Measurements from ENCODE around the gene GNA12. TPM values are rescaled to one million over a fixed set of nuclear protein-coding genes. Genes with fewer than 3 reads are reported as not detected.
A peak's percentile ranks its signal among the peaks of the same experiment; 100 is the strongest.

GNA12 gene
- total and polyA plus RNA-seq, 12 donors, result 8.2 to 65.1 (median 42.9) TPM

DNA sequence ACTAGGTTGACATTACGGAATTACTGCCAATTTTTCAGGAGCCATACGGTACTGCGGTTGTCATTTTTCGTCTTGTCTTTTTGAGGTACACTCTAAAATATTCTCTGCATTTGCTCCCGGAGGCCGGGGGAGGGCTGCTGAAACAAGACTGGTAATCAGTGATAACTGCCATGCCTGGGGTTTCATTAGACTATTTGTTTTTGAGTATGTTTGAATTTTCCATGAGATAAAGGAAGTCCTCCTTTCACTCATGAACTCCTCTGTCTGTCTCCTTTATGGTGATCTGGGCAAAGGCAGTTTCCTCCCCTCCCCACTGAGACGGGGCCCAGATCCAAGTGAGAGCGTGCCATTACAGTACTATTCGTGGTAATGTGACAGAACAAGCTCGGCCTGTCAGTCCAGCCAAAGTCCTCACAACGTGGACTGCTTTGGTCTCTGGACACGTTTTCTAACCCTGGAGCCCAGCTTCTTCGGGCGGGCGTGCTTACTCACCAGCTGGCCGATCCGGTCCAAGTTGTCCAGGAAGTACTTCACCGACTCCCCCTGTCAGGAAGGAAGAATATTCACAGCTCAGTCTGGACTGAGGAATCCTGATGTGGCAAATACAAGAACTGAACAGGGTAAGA, 111.0 kb downstream of the GNA12 start:
- Histone ChIP-seq H3K4me1 (replicated peaks in 1 of 2) (peaks cover 0 to 37% of the 10 kb centered on the region in 2 donors), H3K27me3 (no peaks in the 10 kb centered on the region), H3K27ac (peak overlapping the region in 2 of 5 donors; percentile 79), H3K4me3 (no peak overlapping the region), H3K36me3 (replicated peaks in 1 of 2) (peaks cover 0 to 7% of the 10 kb centered on the region in 2 donors), H3K9me3 (replicated peaks in 1 of 3) (no peaks in the 10 kb centered on the region)
- TF ChIP-seq POLR2A (IDR thresholded peaks at IDR 0.05), result no peak
- peak in 6 of 7 donors; percentile 48 to 72 (median 62) for DNase-seq
- intact Hi-C loops (cut with DNase I), result loop anchor here in 1 of 2 donors (10.0 kb wide), 1 partner anchor 62 kb away; no protein-coding TSS in a partner anchor
- WGBS, 4 donors, result 61 to 66% (median 63%) methylated on average over 12 to 18 of the region's 18 CpGs

DNA sequence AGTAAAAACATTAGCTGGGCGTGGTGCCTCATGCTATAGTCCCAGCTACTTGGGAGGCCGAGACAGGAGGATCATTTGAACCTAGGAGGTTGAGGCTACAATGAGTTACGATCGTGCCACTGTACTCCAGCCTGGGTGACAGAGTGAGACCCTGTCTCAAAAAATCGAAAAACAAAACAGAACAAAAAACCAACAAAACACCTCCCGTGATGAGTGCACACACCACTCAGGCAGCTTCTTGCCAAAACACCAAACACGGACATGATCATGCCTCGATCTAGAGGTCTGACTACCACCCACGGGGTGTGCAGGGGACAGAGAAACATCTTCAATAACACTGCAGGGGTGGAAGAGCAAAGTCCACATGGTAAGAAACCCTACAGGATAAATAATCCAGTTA, 111.7 kb downstream of the GNA12 start:
- intact Hi-C loops (cut with DNase I), result loop anchor here in 1 of 2 donors (10.0 kb wide), 1 partner anchor 62 kb away; no protein-coding TSS in a partner anchor
- Histone ChIP-seq H3K9me3 (replicated peaks in 1 of 3) (no peaks in the 10 kb centered on the region), H3K4me3 (no peak overlapping the region), H3K36me3 (replicated peaks in 1 of 2) (peaks cover 0 to 7% of the 10 kb centered on the region in 2 donors), H3K27ac (no peak overlapping the region), H3K4me1 (replicated peaks in 1 of 2) (peaks cover 0 to 34% of the 10 kb centered on the region in 2 donors), H3K27me3 (no peaks in the 10 kb centered on the region)
- 91 to 96% (median 94%) methylated on average over 9 of the region's 9 CpGs for WGBS, 4 donors
- TF ChIP-seq, protein P1, sequence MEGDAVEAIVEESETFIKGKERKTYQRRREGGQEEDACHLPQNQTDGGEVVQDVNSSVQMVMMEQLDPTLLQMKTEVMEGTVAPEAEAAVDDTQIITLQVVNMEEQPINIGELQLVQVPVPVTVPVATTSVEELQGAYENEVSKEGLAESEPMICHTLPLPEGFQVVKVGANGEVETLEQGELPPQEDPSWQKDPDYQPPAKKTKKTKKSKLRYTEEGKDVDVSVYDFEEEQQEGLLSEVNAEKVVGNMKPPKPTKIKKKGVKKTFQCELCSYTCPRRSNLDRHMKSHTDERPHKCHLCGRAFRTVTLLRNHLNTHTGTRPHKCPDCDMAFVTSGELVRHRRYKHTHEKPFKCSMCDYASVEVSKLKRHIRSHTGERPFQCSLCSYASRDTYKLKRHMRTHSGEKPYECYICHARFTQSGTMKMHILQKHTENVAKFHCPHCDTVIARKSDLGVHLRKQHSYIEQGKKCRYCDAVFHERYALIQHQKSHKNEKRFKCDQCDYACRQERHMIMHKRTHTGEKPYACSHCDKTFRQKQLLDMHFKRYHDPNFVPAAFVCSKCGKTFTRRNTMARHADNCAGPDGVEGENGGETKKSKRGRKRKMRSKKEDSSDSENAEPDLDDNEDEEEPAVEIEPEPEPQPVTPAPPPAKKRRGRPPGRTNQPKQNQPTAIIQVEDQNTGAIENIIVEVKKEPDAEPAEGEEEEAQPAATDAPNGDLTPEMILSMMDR (IDR thresholded peaks at IDR 0.05), result no peak
- TF ChIP-seq POLR2A (IDR thresholded peaks at IDR 0.05), result no peak
- DNase-seq, result peak in 2 of 7 donors; percentile 9 to 29

DNA sequence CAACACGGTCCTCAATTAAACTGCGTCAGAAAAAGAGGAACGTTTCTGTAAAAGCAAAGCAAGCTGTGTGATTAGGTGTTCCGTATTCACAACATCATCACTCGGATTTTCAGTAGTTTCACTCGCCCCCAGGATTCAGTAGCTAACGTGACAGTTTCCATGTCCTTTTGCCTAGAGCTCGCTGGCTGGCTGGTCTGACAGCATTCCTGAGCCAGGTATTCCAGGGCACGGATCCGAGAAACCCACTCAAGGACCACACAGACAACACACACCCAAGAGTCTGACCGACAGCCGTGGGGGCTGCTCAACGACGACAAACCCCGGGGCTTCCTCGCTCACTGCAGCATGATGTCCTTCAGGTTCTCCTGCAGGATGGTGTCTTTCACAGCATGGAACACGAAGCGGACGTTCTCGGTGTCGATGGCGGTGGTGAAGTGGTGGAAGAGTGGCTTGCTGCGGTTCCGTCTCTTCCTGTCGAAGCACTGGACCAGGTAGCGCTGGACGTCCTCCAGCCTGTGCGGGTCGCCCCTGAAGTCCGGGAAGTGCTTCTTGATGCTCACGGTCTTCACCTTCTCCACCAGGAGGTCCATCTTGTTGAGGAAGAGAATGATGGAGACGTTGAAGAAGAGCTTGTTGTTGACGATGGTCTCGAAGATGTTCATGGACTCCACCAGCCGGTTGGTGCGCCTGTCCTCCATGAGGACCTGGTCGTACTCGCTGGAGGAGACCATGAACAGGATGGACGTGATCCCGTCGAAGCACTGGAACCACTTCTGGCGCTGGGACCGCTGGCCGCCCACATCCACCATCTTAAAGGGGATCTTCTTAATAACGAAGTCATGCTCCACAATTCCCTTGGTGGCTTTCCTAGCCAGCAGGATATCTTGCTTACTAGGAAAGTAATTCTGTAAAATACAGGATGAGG, 113.0 kb downstream of the GNA12 start:
- peaks cover 0 to 10% of the 10 kb centered on the region in 2 donors for H3K36me3 ChIP-seq (replicated peaks in 1 of 2)
- 95 to 97% (median 96%) methylated on average over 43 to 45 of the region's 45 CpGs for WGBS, 4 donors
- peaks cover 0 to 33% of the 10 kb centered on the region in 2 donors for H3K4me1 ChIP-seq (replicated peaks in 1 of 2)
- DNase-seq, result peak in 3 of 7 donors; percentile 0 to 49 (median 22)
- no peaks in the 10 kb centered on the region for H3K27me3 ChIP-seq
- no peak overlapping the region for H3K27ac ChIP-seq
- no peak overlapping the region for H3K4me3 ChIP-seq
- no peaks in the 10 kb centered on the region for H3K9me3 ChIP-seq (replicated peaks in 1 of 3)
- TF ChIP-seq, protein P1 (IDR thresholded peaks at IDR 0.05), result no peak
- TF ChIP-seq POLR2A (IDR thresholded peaks at IDR 0.05), result no peak
- intact Hi-C loops (cut with DNase I), result loop anchor here in 1 of 2 donors (10.0 kb wide), 1 partner anchor 64 kb away; no protein-coding TSS in a partner anchor

DNA sequence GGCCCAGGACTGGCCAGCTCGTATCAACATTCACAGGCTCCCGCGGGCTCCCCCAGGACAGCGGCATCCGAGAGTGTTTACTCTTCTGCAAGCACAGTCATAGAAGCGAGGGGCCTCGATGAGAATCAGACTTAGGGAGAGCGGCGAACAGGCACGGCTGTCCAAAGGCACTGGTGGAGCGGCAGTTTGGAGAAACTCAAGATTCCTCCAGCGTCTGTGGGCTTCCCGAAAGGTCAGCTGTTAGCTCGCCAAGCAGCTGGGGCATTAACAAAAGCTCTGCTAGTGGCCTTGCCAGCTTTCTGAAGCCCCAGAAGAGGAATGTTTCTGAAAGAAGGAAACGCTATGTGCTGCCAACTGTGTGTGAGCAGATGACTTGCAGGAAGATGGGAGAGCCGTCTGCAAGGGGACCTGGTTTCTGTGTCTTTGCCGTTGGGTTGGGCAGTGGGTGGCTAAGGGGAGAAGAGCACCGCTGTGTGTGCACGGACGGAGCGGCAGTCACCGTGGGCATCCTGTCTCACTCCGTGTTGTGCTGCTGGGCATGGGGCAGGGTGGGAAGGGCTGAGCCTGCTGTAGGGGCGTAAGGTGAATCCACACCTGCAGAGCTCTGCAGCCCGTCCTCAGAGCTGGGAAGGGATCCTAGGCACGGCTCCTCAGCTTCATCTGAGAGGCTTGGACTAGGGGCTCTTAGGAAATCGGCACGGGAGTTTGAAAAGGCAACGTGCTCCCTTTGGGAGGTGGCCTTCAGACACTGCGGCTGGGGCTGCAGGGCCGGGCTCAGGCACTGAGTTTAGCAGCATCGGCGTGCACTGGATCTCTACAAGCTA, 114.0 kb downstream of the GNA12 start:
- peaks cover 0 to 28% of the 10 kb centered on the region in 2 donors for H3K4me1 ChIP-seq (replicated peaks in 1 of 2)
- peak in 2 of 7 donors; percentile 20 to 52 for DNase-seq
- no peaks in the 10 kb centered on the region for H3K27me3 ChIP-seq
- no peaks in the 10 kb centered on the region for H3K9me3 ChIP-seq (replicated peaks in 1 of 3)
- peaks cover 0 to 10% of the 10 kb centered on the region in 2 donors for H3K36me3 ChIP-seq (replicated peaks in 1 of 2)
- TF ChIP-seq, protein P1 (IDR thresholded peaks at IDR 0.05), result no peak
- no peak for TF ChIP-seq POLR2A (IDR thresholded peaks at IDR 0.05)
- WGBS, 4 donors, result 81 to 87% (median 84%) methylated on average over 28 to 33 of the region's 33 CpGs
- peak overlapping the region in 1 of 5 donors; percentile 73 for H3K27ac ChIP-seq
- H3K4me3 ChIP-seq, result no peak overlapping the region
- intact Hi-C loops (cut with DNase I), result loop anchor here in 1 of 2 donors (10.0 kb wide), 1 partner anchor 65 kb away; no protein-coding TSS in a partner anchor

All from adrenal gland (tissue), 12 donors.